Stimulated activated CD8-positive, alpha-beta memory T cell treated with anti-CD3 and anti-CD28 coated beads, Interleukin-4, amount 100 ng/mL, for 4 hours (primary cell): Measurements from ENCODE around the gene CORO2A.

ENCODE experiments used
- DNase-seq, 2 donors: peaks; one replicate each; pipeline ENCODE4 v3.0.0-alpha.2; 2020; ENCODE audit warnings: low read depth in 2 of 2, low spot score in 1 of 2

Gene CORO2A

GRCh38 chr9:98173181-98173580, 19.3 kb downstream of the CORO2A start:
- no peak for DNase-seq

GRCh38 chr9:98172604-98173003, 19.8 kb downstream of the CORO2A start:
- no peak for DNase-seq

DNA sequence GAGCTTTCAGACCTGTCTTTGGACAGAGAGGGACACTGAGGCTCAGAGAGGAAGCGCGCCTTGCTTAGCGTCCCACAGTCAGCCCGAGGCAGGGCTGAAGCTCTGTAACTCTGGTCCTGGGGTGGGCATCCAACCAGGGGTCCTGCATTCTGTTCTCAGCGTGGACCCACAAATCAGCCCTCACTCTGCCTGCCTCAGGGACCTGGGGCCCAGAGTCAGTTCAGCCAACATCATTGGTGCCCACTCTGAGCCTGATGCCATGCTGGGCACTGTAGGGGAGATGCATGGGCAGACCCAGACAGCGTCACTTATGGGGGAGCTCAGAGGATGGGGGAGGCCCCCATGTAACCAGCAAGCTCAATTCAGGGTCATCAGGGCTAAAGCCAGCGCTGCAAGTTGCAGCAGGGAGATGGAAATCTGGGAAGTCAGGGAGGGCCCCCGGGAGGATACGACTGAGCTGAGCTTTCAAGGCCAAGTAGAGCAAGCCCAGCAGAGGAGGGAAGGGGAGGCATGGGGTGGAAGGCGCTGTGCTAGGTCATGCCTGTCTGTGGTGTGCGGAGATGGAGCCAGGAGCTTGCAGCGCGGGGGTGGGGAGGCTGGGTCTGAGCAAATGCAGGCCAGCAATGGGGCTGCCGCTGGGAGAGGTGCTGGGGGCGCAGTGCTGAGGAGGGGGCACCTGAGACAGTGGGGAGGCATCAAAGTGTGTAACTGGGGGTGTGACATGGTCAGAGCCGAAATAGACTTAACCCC, 21.1 kb downstream of the CORO2A start:
- DNase-seq, result no peak

- peak in 1 of 2 donors; percentile 9 for DNase-seq
Observed at GRCh38 chr9:98168941-98169488, 23.4 kb downstream of the CORO2A start.

DNA sequence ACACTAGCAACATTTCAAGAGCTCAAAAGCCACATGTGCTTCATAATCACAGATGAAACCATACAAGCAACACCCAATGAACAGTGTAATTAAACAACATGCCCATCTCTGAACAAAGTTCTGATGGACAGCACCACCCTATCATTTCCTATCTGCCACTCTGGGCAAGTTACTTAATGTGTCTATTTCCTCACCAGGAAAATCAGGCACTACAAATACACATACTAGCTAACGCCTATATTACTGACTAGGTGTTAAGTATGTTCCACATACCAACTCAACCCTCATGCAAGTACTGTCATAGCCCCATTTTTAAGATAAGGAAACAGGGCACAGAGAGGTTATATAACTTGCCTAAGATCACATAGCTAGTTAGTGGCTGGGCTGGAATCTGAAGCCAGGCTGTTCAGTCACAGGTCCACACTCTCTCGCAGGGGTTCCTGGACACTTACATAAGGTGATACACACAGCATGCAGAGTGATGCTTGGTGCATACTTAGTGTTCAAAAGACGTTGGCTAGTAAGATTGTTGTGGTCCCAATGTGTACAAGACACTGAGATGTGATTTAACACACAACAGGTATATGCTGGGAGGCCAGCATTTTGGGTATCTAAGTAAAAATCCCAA, 24.2 kb downstream of the CORO2A start:
- DNase-seq, result no peak

- DNase-seq, result no peak
Observed at GRCh38 chr9:98164912-98165311, 27.5 kb downstream of the CORO2A start.

GRCh38 chr9:98162613-98163012, 29.8 kb downstream of the CORO2A start:
- DNase-seq, result no peak

DNA sequence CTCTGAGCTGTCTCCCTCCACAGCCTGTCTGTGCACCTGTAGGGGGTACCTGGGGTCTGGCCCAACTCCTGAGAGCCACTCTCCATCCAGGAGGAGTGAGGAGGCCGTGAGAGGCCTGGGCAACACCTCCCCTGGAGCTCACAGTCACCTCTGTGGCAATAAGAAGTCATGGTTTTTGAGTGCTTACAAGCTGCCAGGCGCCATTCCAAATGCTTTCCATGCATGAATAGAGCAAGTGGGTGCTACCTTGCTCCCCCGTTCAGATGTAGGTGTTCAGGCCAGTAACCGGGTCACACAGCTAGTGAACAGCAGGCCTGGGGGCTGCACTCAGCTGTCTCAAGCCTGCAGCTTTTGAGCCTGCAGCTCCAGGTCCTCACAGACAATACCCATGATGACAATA, 30.6 kb downstream of the CORO2A start:
- DNase-seq, result no peak

DNA sequence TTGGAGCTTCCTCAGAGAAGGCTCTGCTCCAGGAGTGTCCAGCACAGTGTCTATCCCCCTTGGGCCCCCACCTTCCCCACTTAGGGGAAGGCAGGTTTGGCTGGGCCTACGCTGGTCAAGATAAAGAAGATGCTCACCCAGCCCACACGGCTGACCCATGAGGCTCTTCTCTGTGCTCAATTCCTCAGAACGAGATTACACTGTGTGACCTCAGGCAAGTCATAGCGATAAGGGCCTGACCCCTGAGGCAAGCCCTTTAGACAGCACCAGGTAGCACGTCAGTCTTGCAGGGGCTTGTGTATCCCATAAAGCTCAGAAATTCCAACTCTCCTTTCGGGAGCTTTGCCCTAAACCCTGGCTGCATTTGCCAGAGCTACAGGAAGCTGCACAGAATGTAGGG, 32.6 kb downstream of the CORO2A start:
- DNase-seq, result no peak

GRCh38 chr9:98159301-98159700, 33.1 kb downstream of the CORO2A start:
- no peak for DNase-seq

DNA sequence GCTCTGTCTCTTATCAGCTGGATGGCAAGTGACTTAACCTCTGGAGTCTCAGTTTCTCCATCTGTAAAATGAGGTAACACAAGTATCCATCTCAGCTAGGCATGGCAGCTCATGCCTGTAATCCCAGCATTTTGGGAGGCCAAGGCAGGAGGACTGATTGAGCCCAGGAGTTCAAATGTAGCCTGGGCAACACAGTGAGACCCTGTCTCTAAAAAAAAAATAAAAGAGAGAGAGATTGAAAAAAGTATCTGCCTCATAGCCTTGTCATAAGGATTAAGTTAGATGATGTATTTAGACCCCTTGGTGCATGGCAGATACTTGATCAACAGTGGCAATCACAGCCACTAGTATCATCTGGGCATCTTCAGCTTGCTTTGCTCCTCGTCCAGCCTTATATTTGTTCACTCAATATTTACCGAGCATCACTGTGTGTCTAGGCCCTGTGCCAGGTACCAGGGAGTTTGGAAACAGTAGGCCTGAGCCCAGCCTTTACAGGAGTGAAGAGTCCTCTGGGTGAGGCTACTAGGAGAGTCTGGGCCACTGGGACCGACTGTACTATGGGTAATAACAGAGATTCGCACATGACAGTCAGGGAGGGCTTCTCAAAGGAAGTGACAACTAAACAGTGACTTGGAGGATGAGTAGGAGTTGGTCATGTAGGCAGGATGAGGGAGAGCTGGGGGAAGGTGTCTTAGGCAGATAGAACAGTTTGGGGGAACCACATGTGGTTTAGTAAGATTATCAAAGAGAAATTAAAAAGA, 34.2 kb downstream of the CORO2A start:
- DNase-seq, result no peak

GRCh38 chr9:98157372-98157771, 35.1 kb downstream of the CORO2A start:
- no peak for DNase-seq

GRCh38 chr9:98154678-98155077, 37.8 kb downstream of the CORO2A start:
- DNase-seq, result no peak

GRCh38 chr9:98152526-98152925, 39.9 kb downstream of the CORO2A start:
- no peak for DNase-seq

DNA sequence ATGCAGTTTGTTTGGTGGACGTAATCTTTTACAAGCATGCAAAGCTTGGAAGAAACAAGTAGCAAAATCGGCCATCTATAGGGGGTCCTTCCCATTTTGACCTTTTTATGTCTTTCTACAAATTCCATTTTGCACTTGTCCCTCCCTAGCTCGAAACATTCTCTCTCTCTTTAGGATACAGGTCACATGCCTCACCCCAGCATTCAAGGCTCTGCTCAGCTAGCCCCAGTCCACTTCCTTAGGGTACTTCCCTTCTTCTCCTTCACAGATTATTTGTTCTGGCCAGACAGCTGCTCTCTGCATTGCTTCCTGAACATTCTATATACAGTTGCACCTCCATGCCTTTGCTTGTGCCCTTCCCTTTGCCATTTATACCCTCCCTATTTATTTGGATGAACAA, 41.7 kb downstream of the CORO2A start:
- DNase-seq, result no peak

GRCh38 chr9:98150164-98150563, 42.3 kb downstream of the CORO2A start:
- no peak for DNase-seq

DNA sequence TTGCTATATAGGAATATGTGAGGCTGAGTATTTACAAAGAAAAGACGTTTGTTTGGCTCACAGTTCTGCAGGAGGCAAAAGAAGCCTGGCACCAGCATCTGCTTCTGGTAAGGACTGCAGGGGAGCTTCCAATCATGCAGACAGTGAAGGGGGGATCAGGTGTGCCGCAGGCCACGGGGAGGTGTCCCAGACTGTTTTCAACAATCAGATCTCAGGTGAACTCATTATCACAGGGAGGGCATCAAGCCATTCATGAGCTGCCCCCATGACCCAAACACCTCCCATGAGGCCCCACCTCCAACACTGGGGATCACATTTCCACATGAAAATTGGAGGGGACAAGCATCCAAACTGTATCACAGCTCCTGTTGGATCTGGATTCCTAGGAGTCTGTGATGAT, 43.0 kb downstream of the CORO2A start:
- no peak for DNase-seq

DNA sequence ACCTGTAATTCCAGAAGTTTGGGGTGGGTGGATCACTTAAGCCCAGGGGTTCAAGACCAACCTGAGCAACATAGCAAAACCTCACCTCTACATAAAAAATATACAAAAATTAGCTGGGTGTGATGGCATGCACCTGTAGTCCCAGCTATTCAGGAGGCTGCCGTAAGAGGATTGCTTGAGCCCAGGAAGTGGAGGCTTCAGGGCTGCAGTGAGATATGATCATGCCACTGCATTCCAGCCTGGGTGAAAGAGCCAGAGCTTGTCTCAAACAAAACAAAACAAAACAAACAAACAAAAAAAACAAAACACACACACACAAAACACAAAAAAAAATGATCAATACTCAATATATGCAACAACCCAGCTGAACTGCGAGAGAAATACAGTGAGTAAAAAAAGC, 44.0 kb downstream of the CORO2A start:
- DNase-seq, result no peak

- DNase-seq, result no peak
Observed at GRCh38 chr9:98147582-98147981, 44.9 kb downstream of the CORO2A start.

- no peak for DNase-seq
Observed at GRCh38 chr9:98146101-98146991, 46.1 kb downstream of the CORO2A start.

- no peak for DNase-seq
Observed at GRCh38 chr9:98144631-98145030, 47.8 kb downstream of the CORO2A start.
